B cell (primary cell): Measurements from ENCODE around the gene TPBG. TPM values are rescaled to one million over a fixed set of nuclear protein-coding genes. Genes with fewer than 3 reads are reported as not detected.

Experiments used
- ATAC-seq: fragments of 200-7000 bp; cut with Tn5 transposase; one replicate; pipeline ENCODE4 v1.10.0; 2021; ENCODE audit warnings: low read depth, mild to moderate bottlenecking, moderate number of reproducible peaks, moderate library complexity
- CTCF ChIA-PET: fragments of 350-600 bp; sonication (Branson Sonifier 250); formaldehyde crosslinking; loops from one replicate; lab custom pipeline; 2021; ENCODE audit warnings: antibody characterized with exemption, inconsistent platforms; lab: Charles Lee
- POLR2A ChIA-PET: fragments of 350-600 bp; sonication (Branson Sonifier 250); formaldehyde crosslinking; loops from one replicate; lab custom pipeline; 2021; ENCODE audit warnings: antibody characterized with exemption; lab: Charles Lee
- DNase-seq: peaks from one replicate; pipeline ENCODE4 v3.0.0; 2013
- H2AFZ ChIP-seq: 2 replicates; pipeline ENCODE4 v1.6.1; 2012; ENCODE audit warnings: mild to moderate bottlenecking, low read depth, low read length; ENCODE audit not compliant: insufficient read depth, poor library complexity, severe bottlenecking
- H3K27ac ChIP-seq, 2 donors: 1 replicate in 1 of 2; 2 replicates in 1 of 2; pipeline ENCODE4 v1.5.1; 2012 to 2013; ENCODE audit warnings: low read length in 2 of 2, mild to moderate bottlenecking in 2 of 2, moderate library complexity in 1 of 2
- H3K27me3 ChIP-seq, 4 experiments: fragments of 200-600 bp in 1 of 4; sonication (generic) in 1 of 4; replicated peaks in 1 of 4; 1 replicate in 2 of 4; 2 replicates in 2 of 4; pipeline versions ENCODE4 v1.6.1 to v1.7.0; 2013 to 2016; ENCODE audit warnings: low read length in 3 of 4, mild to moderate bottlenecking in 2 of 4, mixed read lengths in 1 of 4, moderate library complexity in 1 of 4; ENCODE audit not compliant: insufficient read depth in 4 of 4, control insufficient read depth in 3 of 4; ENCODE audit errors: control extremely low read depth in 1 of 4
- H3K36me3 ChIP-seq, 2 experiments: replicated peaks in 1 of 2; 1 replicate in 1 of 2; 2 replicates in 1 of 2; pipeline versions ENCODE4 v1.6.1 to v1.7.1; 2013; ENCODE audit warnings: low read length in 1 of 2; ENCODE audit not compliant: insufficient read depth in 2 of 2, control insufficient read depth in 1 of 2; ENCODE audit errors: control extremely low read depth in 1 of 2, extremely low read depth in 1 of 2
- H3K4me1 ChIP-seq, 2 donors: fragments of 200-600 bp in 1 of 2; sonication (generic) in 1 of 2; 1 replicate in 1 of 2; 2 replicates in 1 of 2; pipeline versions ENCODE4 v1.5.1 to v1.6.1; 2013 to 2017; ENCODE audit warnings: low read length in 2 of 2; ENCODE audit not compliant: control insufficient read depth in 2 of 2, insufficient read depth in 2 of 2
- H3K4me2 ChIP-seq: replicated peaks from 2 replicates; pipeline ENCODE3; 2012; ENCODE audit warnings: mild to moderate bottlenecking, low read depth, low read length; ENCODE audit not compliant: poor library complexity, severe bottlenecking
- H3K4me3 ChIP-seq, 5 experiments: fragments of 200-600 bp in 1 of 5; sonication (generic) in 1 of 5; 1 replicate in 3 of 5; 2 replicates in 2 of 5; pipeline versions ENCODE4 v1.5.1 to v1.7.0; 2011 to 2016; ENCODE audit warnings: low read length in 4 of 5, mild to moderate bottlenecking in 4 of 5, low read depth in 2 of 5, control low read depth in 1 of 5, moderate library complexity in 1 of 5; ENCODE audit not compliant: insufficient read depth in 1 of 5; ENCODE audit errors: control extremely low read depth in 1 of 5, extremely low read depth in 1 of 5
- H3K79me2 ChIP-seq: fragments of 200-600 bp; sonication (generic); one replicate; pipeline ENCODE4 v1.6.0; 2016; ENCODE audit warnings: low read length; ENCODE audit not compliant: control insufficient read depth, insufficient read depth
- H3K9ac ChIP-seq: fragments of 200-600 bp; sonication (generic); 2 replicates; pipeline ENCODE4 v1.6.1; 2017; ENCODE audit warnings: mild to moderate bottlenecking, low read length, moderate library complexity
- H3K9me3 ChIP-seq, 3 donors: one replicate each; pipeline versions ENCODE4 v1.6.1 to v1.7.1; 2013; ENCODE audit warnings: low read length in 2 of 3; ENCODE audit not compliant: control insufficient read depth in 2 of 3, insufficient read depth in 1 of 3; ENCODE audit errors: control extremely low read depth in 1 of 3
- H4K20me1 ChIP-seq: 2 replicates; pipeline ENCODE4 v1.6.0; 2012; ENCODE audit warnings: mild to moderate bottlenecking, low read length; ENCODE audit not compliant: insufficient read depth, control insufficient read depth, poor library complexity, severe bottlenecking
- H3K27ac Mint-ChIP-seq: one replicate; pipeline ENCODE4 v1.8.0; 2021; ENCODE audit warnings: mixed read lengths
- H3K27me3 Mint-ChIP-seq: one replicate; pipeline ENCODE4 v1.8.0; 2021; ENCODE audit warnings: mixed read lengths
- H3K4me1 Mint-ChIP-seq: one replicate; pipeline ENCODE4 v1.8.0; 2021; ENCODE audit warnings: mixed read lengths
- H3K4me3 Mint-ChIP-seq: one replicate; pipeline ENCODE4 v1.8.0; 2021; ENCODE audit warnings: mixed read lengths
- H3K9me3 Mint-ChIP-seq: one replicate; pipeline ENCODE4 v1.8.0; 2022; ENCODE audit warnings: mixed read lengths; ENCODE audit not compliant: insufficient read depth
- CTCF ChIP-seq: fragments of 200-600 bp; IDR thresholded peaks from one replicate; pipeline ENCODE4 v1.8.0; 2022; ENCODE audit warnings: antibody characterized with exemption, mild to moderate bottlenecking
- EZH2 ChIP-seq: IDR thresholded peaks from 2 replicates; pipeline ENCODE4 v1.6.1; 2012; ENCODE audit warnings: borderline replicate concordance, low read depth, mild to moderate bottlenecking, moderate library complexity, low read length; ENCODE audit not compliant: insufficient read depth, poor library complexity, severe bottlenecking
- WGBS: methylation state at CpG from one replicate; pipeline ENCODE4 v1.1.5; 2013; ENCODE audit warnings: missing lambda C conversion rate; ENCODE audit not compliant: insufficient coverage; 5-methylcytosine and 5-hydroxymethylcytosine counted together
- intact Hi-C: fragments of 100-400 bp; cut with micrococcal nuclease; formaldehyde crosslinking; loops from one replicate; pipeline ENCODE4 v1.10.0; 2022
- polyA plus RNA-seq: library from polyadenylated mRNA; depleted of rRNA; stranded (reverse); fragments of >200 nt; gene quantifications from 2 replicates; pipeline ENCODE4 v1.2.3, GENCODE V29; 2012
- total RNA-seq, 2 donors: library from RNA; stranded (reverse); fragments of 120-200 nt in 1 of 2; gene quantifications; 1 replicate in 1 of 2; 2 replicates in 1 of 2; pipeline versions ENCODE4 v1.2.3 to v1.2.4, GENCODE V29; 2013 to 2022

Gene TPBG
- total and polyA plus RNA-seq, 2 donors (not counting 1 experiment from before 2014, with no cell fraction given): 0.03 TPM; not detected in 1

GRCh38 chr6:82372656-82373055 is 9.0 kb downstream of the TPBG start:
- no CpG with 5 or more reads among the region's 3 CpGs for WGBS
- peaks cover 10% of the 10 kb centered on the region for H3K27me3 Mint-ChIP-seq
- H3K9ac ChIP-seq: no peak overlapping the region

GRCh38 chr6:82374516-82374915 is 10.9 kb downstream of the TPBG start:
- Mint-ChIP-seq H3K4me3 (no peak overlapping the region), H3K9me3 (peaks cover 3% of the 10 kb centered on the region), H3K27ac (no peak overlapping the region), H3K4me1 (no peaks in the 10 kb centered on the region), H3K27me3 (peaks cover 7% of the 10 kb centered on the region)
- Histone ChIP-seq H3K9ac (no peak overlapping the region), H3K27ac (no peak overlapping the region), H3K79me2 (no peaks in the 10 kb centered on the region), H3K4me1 (no peaks in the 10 kb centered on the region), H3K9me3 (peaks cover 0 to 7% (median 0%) of the 10 kb centered on the region in 3 donors), H3K27me3 (no peaks in the 10 kb centered on the region), H4K20me1 (no peaks in the 10 kb centered on the region), H3K4me2 (no peak overlapping the region), H3K4me3 (no peak overlapping the region), H2AFZ (no peak overlapping the region), H3K36me3 (no peaks in the 10 kb centered on the region)
- intact Hi-C loops: no loop called here
- DNase-seq (no peak), ATAC-seq (no peak)
- ChIA-PET POLR2A (no interaction called here), CTCF (no interaction called here)
- TF ChIP-seq CTCF (no peak), EZH2 (no peak)

More at GRCh38 chr6:82372656-82373055, 9.0 kb downstream of the TPBG start:
- peaks cover 0 to 4% (median 0%) of the 10 kb centered on the region in 4 experiments for H3K27me3 ChIP-seq
- no peak overlapping the region for H3K27ac ChIP-seq
- no peak overlapping the region for H3K4me2 ChIP-seq
- TF ChIP-seq EZH2 (no peak), CTCF (no peak)
- H3K9me3 ChIP-seq: peaks cover 0 to 7% (median 0%) of the 10 kb centered on the region in 3 donors
- CTCF ChIA-PET: no interaction called here
- peaks cover 3% of the 10 kb centered on the region for H3K9me3 Mint-ChIP-seq
- no peak overlapping the region for H2AFZ ChIP-seq
- H3K79me2 ChIP-seq: no peaks in the 10 kb centered on the region
- DNase-seq (no peak), ATAC-seq (no peak)
- intact Hi-C loops: no loop called here
- no peak overlapping the region for H3K4me3 ChIP-seq
- POLR2A ChIA-PET: no interaction called here
- H3K4me1 Mint-ChIP-seq: no peaks in the 10 kb centered on the region
- H3K36me3 ChIP-seq: no peaks in the 10 kb centered on the region
- no peak overlapping the region for H3K4me3 Mint-ChIP-seq
- H4K20me1 ChIP-seq: no peaks in the 10 kb centered on the region
- H3K4me1 ChIP-seq: no peaks in the 10 kb centered on the region
- H3K27ac Mint-ChIP-seq: no peak overlapping the region
